ENCODE measurements around the gene CCBE1.

GRCh38 chr18:59582395-59582794 is 114.8 kb downstream of the CCBE1 start:
- no peak for TF ChIP-seq CTCF (IDR thresholded peaks at IDR 0.05; ENCODE audit: insufficient read depth, low read depth, low read length)
- no peak for TF ChIP-seq EZH2 (IDR thresholded peaks at IDR 0.05; ENCODE audit: insufficient read depth, low read length)
